ENCODE data around the gene CDCA4. TPM values are rescaled to one million over a fixed set of nuclear protein-coding genes. Genes with fewer than 3 reads are reported as not detected.
"Not testable (repeated sequence)": the region's sequence is repeated elsewhere in the genome, so short reads cannot be mapped to it uniquely, and the experiment has no call there.

The CDCA4 gene
- total RNA-seq, 6 experiments from 2014 or later, result 11.6 to 20.3 (median 18.4) TPM

GRCh38 chr14:105030836-105031396 lies 10.0 kb upstream of the CDCA4 start:
- H3K4me3 Mint-ChIP-seq, result no peak overlapping the region
- TF ChIP-seq CTCF (IDR thresholded peaks at IDR 0.05), result no peak
- H3K36me3 Mint-ChIP-seq (ENCODE audit: low read depth), result peaks cover 5% of the 10 kb centered on the region; the same call in 1 of the 2 replicates
- H3K27me3 Mint-ChIP-seq (ENCODE audit: insufficient read depth), result peaks cover 7% of the 10 kb centered on the region
- H3K9me3 Mint-ChIP-seq, result peaks cover 5% of the 10 kb centered on the region; the same call in 1 of the 2 replicates
- H3K27ac Mint-ChIP-seq, result no peak overlapping the region
- no peak for DNase-seq
- peaks cover 31% of the 10 kb centered on the region for H3K4me1 Mint-ChIP-seq (ENCODE audit: low read depth)

- H3K4me1 Mint-ChIP-seq (ENCODE audit: low read depth), result peaks cover 38% of the 10 kb centered on the region
- no peak overlapping the region for H3K4me3 Mint-ChIP-seq
- peaks cover 7% of the 10 kb centered on the region for H3K27me3 Mint-ChIP-seq (ENCODE audit: insufficient read depth)
- DNase-seq, result no peak
- H3K36me3 Mint-ChIP-seq (ENCODE audit: low read depth), result peaks cover 5% of the 10 kb centered on the region; the same call in 1 of the 2 replicates
- no peak for TF ChIP-seq CTCF (IDR thresholded peaks at IDR 0.05)
- H3K27ac Mint-ChIP-seq, result no peak overlapping the region
- peaks cover 6% of the 10 kb centered on the region; the same call in 1 of the 2 replicates for H3K9me3 Mint-ChIP-seq
Measured at GRCh38 chr14:105030194-105030593, 9.3 kb upstream of the CDCA4 start.

GRCh38 chr14:105029402-105029801 lies 8.5 kb upstream of the CDCA4 start:
- DNase-seq, result no peak
- peaks cover 43% of the 10 kb centered on the region for H3K4me1 Mint-ChIP-seq (ENCODE audit: low read depth)
- H3K36me3 Mint-ChIP-seq (ENCODE audit: low read depth), result peaks cover 5% of the 10 kb centered on the region; the same call in 1 of the 2 replicates
- no peak overlapping the region for H3K4me3 Mint-ChIP-seq
- H3K27ac Mint-ChIP-seq, result no peak overlapping the region
- H3K27me3 Mint-ChIP-seq (ENCODE audit: insufficient read depth), result peaks cover 3% of the 10 kb centered on the region
- no peak for TF ChIP-seq CTCF (IDR thresholded peaks at IDR 0.05)
- peaks cover 6% of the 10 kb centered on the region; the same call in 1 of the 2 replicates for H3K9me3 Mint-ChIP-seq

GRCh38 chr14:105028251-105028927 lies 7.5 kb upstream of the CDCA4 start:
- Mint-ChIP-seq H3K9me3 (peaks cover 6% of the 10 kb centered on the region; the same call in 1 of the 2 replicates), H3K4me1 (ENCODE audit: low read depth) (peaks cover 52% of the 10 kb centered on the region), H3K27ac (peak overlapping the region; percentile 49; the same call in 1 of the 2 replicates), H3K27me3 (ENCODE audit: insufficient read depth) (no peaks in the 10 kb centered on the region), H3K4me3 (no peak overlapping the region; the same call in 1 of the 2 replicates), H3K36me3 (ENCODE audit: low read depth) (peaks cover 5% of the 10 kb centered on the region; the same call in 1 of the 2 replicates)
- peak; percentile 32 for DNase-seq
- TF ChIP-seq CTCF (IDR thresholded peaks at IDR 0.05), result no peak

GRCh38 chr14:105027718-105028117 lies 6.8 kb upstream of the CDCA4 start:
- not testable (repeated sequence) for H3K36me3 Mint-ChIP-seq (ENCODE audit: low read depth); DNase-seq; H3K9me3 Mint-ChIP-seq; H3K27me3 Mint-ChIP-seq (ENCODE audit: insufficient read depth); H3K4me3 Mint-ChIP-seq
- peak overlapping the region; percentile 49 for H3K27ac Mint-ChIP-seq
- H3K4me1 Mint-ChIP-seq (ENCODE audit: low read depth), result peaks cover 59% of the 10 kb centered on the region
